ENCODE results near the gene HDDC3.

HDDC3 gene

GRCh38 chr15:90957791-90958190 lies 25.4 kb upstream of the HDDC3 start:
- no peak for TF ChIP-seq ZFX (IDR thresholded peaks at IDR 0.05)
- TF ChIP-seq, protein P1, sequence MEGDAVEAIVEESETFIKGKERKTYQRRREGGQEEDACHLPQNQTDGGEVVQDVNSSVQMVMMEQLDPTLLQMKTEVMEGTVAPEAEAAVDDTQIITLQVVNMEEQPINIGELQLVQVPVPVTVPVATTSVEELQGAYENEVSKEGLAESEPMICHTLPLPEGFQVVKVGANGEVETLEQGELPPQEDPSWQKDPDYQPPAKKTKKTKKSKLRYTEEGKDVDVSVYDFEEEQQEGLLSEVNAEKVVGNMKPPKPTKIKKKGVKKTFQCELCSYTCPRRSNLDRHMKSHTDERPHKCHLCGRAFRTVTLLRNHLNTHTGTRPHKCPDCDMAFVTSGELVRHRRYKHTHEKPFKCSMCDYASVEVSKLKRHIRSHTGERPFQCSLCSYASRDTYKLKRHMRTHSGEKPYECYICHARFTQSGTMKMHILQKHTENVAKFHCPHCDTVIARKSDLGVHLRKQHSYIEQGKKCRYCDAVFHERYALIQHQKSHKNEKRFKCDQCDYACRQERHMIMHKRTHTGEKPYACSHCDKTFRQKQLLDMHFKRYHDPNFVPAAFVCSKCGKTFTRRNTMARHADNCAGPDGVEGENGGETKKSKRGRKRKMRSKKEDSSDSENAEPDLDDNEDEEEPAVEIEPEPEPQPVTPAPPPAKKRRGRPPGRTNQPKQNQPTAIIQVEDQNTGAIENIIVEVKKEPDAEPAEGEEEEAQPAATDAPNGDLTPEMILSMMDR (conservative IDR thresholded peaks at IDR 0.05): no peak
- peak overlapping the region; percentile 95; the same call in 1 of the 2 replicates for H3K27ac ChIP-seq

DNA sequence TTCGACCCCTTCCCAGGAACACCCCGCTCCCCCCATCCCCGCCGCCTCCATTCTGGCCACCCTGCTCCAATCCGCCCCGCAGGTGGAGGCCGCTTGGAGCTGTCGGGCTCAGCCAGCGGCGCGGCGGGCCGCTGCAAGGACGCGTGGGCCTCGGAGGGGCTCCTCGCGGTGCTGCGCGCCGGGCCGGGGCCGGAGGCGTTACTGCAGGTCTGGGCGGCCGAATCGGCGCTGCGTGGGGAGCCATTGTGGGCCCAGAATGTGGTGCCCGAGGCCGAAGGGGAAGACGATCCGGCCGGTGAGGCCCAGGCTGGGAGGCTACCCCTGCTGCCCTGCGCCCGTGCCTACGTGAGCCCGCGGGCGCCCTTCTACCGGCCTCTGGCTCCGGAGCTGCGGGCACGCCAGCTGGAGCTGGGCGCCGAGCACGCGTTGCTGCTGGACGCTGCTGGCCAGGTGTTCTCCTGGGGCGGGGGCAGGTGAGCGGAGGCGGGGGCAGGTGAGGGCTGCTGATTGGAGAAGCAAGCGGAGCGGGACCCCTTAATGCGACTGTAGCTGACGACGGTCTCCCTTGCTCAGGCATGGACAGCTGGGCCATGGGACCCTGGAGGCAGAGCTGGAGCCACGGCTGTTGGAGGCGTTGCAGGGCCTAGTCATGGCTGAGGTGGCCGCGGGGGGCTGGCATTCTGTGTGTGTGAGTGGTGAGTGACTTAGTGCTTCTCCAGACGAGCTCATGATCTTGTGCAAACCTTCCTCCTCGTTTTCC lies 24.9 kb upstream of the HDDC3 start:
- H3K27ac ChIP-seq: peak overlapping the region; percentile 95

GRCh38 chr15:90956274-90957030 lies 24.1 kb upstream of the HDDC3 start:
- peak overlapping the region; percentile 95 for H3K27ac ChIP-seq
- TF ChIP-seq, protein P1 (conservative IDR thresholded peaks at IDR 0.05): peak; percentile 99
- TF ChIP-seq ZFX (IDR thresholded peaks at IDR 0.05): no peak

More for the DNA sequence above, 24.9 kb upstream of the HDDC3 start:
- peak; percentile 88 for TF ChIP-seq ZFX (IDR thresholded peaks at IDR 0.05)
- TF ChIP-seq, protein P1 (conservative IDR thresholded peaks at IDR 0.05): no peak; the same call in 1 of the 2 replicates

GRCh38 chr15:90955624-90956273 lies 23.4 kb upstream of the HDDC3 start:
- peak overlapping the region; percentile 95 for H3K27ac ChIP-seq
- no peak for TF ChIP-seq ZFX (IDR thresholded peaks at IDR 0.05)
- TF ChIP-seq, protein P1 (conservative IDR thresholded peaks at IDR 0.05): no peak

DNA sequence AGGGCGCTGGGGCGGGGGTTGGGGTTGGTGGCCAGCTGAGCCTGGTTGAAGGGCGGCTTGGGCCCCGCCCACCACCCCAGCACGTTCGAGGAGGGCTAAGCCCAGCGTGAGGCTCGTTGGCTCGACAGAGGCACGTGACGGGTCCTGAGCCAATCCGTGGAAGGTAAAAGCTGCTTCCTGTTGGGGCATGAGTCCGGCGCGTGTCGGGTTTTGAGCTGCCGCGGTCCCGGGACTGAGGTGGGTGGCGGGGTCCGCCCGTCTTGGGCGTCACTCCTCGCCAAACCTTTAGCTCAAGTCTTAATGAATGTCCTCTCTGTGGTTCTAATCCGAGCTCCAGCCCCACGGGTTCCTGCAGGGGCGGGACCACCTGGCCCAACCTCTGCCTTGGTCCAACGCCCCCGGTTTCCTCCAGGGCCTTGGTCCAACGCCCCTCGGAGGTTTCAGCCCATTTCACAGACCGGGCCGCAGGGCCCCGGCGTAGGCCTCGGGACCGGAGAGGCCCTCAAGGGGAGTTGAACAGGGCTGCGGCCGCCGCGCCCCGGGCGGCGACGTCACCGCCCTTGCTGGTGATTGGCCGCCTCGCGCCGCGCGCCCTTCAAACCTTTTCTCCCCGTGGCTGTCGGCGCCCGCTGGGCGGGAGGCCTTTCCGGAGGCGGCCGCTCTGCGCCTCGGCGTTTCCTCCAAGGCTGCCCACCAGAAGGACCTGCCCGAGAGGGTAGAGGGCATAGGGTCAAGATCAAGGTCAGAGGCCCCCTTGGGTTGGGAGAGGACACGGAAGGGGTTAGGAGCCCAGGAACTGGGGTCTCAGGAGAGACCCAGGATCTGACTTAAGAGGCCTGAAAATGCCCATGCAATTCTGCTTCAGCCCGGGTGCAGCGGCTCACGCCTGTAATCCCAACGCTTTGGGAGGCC lies 22.6 kb upstream of the HDDC3 start, which contains the start of gene RCCD1:
RCCD1 (plus strand) TSS at position 173 of the 912 bp plus-strand sequence. CDS start 1,851 bp downstream, outside the sequence.
- peak; percentile 95 for TF ChIP-seq ZFX (IDR thresholded peaks at IDR 0.05)
- TF ChIP-seq, protein P1 (conservative IDR thresholded peaks at IDR 0.05): no peak
- peak within 1 kb of the TSS; percentile 95 for H3K27ac ChIP-seq

DNA sequence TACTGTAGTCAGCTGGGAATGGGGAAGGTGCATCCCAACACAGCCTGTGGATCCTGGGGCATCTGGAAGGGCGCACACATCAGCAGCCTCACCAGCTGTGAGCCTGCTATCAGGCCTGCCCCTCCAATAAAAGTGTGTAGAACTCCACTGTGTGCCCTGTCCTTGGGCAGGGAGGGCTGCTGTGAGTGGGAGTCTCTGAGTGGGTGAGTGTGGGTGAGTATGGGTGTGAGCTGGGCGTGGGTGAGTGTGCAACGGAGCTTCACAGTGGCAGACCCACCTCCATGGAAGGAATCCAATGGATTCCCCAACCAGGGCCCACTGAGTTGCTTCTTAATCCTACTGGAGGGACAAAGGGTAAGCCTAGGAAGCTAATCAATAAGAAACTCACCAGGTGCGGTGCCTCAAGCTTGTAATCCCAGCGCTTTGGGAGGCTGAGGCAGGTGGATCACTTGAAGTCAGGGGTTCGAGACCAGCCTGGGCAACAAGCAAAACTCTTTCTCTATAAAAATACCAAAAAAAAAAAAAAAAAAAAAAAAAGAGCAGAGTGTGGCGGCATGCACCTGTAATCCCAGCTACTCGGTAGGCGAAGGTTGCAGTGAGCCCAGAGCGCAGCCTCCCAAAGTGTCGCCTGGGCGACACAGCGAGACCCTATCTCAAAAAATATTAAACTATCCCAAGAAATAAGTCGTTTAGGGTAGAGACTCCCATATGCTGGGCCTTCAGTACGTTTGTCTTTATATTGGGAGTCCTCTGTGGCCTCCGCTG lies 21.8 kb upstream of the HDDC3 start:
- TF ChIP-seq, protein P1 (conservative IDR thresholded peaks at IDR 0.05): no peak
- TF ChIP-seq ZFX (IDR thresholded peaks at IDR 0.05): no peak
- H3K27ac ChIP-seq: peak overlapping the region; percentile 95
